T-helper 1 cell treated with Interleukin-12 subunit alpha and Interleukin-12 subunit beta and Interleukin-4 antibody, amounts not matched to agents 30 ng/mL and 1 ng/mL, for 36 hours (primary cell): ENCODE measurements around the gene ONECUT3. TPM values are rescaled to one million over a fixed set of nuclear protein-coding genes. Genes with fewer than 3 reads are reported as not detected.

Experiments used
- intact Hi-C: fragments of 100-400 bp; cut with micrococcal nuclease; formaldehyde crosslinking; loops from one replicate; pipeline ENCODE4 v1.15.1; 2024
- total RNA-seq: library from RNA; stranded (reverse); gene quantifications from 2 replicates; pipeline ENCODE4 v1.2.3, GENCODE V29; 2022

Gene ONECUT3
- total RNA-seq, 1 donor from 2014 or later, result not detected

- intact Hi-C loops, result loop anchor here (1.0 kb wide), 2 partner anchors 95 to 221 kb away; no protein-coding TSS in a partner anchor
Observed at GRCh38 chr19:1767464-1767933, 14.2 kb downstream of the ONECUT3 start.

DNA sequence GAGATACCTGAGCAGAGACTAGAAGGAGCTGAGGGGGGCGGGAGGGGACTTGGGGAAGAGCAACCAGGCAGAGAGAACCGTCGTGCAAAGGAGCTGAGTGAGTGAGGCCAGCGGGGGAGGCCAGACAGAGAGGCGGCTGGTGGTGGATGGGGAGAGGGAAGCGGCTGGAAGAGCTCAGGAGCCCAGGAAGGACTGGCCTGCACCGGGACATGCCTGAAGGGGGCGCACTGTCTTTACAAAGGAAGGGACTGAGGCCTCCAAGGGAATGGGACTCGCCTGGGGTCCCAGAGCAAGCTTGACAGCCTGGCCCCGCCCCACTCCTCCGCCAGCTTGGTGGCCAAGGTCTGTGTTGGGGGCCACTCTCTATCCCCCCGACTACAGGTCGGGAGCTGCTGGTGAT is 14.9 kb downstream of the ONECUT3 start:
- intact Hi-C loops, result no loop called here

GRCh38 chr19:1768918-1769644 is 15.8 kb downstream of the ONECUT3 start:
- intact Hi-C loops, result no loop called here

DNA sequence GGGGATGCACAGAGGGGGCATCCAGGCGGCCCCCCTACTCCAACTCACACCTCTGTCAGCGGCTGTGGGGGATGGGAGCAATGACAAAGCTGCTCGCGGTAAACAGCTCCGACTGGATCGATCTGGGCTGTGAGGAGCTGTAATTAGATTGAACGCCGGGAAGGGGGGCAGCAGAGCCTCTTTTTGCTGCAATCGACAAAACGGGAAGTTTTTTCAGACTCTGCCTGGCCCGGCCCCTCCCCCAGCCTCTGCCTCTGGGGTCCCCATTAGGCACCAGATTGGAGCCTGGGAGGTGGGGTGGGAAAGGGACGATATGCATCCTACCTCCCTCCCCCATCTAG is 16.3 kb downstream of the ONECUT3 start:
- intact Hi-C loops, result no loop called here

- intact Hi-C loops, result no loop called here
Observed at GRCh38 chr19:1770866-1771576, 17.7 kb downstream of the ONECUT3 start.

GRCh38 chr19:1773184-1773583 is 19.9 kb downstream of the ONECUT3 start:
- intact Hi-C loops, result no loop called here

DNA sequence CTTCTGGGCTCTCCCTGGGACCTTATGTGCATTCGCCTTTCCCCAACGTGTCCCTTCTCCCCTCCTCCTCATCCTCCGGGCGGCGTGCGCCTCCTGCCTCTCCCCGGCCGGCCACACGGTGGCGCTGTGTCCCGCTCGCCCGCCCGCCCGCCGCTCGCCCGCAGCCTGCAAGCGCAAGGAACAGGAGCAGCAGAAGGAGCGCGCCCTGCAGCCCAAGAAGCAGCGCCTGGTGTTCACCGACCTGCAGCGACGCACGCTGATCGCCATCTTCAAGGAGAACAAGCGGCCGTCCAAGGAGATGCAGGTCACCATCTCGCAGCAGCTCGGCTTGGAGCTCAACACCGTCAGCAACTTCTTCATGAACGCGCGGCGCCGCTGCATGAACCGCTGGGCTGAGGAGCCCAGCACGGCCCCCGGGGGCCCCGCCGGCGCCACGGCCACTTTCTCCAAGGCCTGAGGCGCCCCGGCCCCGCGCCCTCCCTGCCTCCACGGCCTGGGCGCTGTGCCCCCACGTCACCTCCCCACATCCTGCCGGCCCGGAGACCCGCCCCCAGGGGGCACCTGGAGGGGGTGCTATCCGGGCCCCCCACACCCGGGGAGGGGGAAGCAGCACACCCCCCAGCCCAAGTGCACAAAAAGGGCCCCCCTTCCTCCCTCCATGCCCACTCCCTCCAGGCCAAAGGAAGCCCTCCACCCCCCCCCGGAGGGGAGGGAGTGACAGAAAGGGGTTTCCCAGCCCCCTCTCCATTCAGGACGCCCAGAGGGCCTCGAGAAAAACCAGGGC is 21.9 kb downstream of the ONECUT3 start:
- intact Hi-C loops, result no loop called here

DNA sequence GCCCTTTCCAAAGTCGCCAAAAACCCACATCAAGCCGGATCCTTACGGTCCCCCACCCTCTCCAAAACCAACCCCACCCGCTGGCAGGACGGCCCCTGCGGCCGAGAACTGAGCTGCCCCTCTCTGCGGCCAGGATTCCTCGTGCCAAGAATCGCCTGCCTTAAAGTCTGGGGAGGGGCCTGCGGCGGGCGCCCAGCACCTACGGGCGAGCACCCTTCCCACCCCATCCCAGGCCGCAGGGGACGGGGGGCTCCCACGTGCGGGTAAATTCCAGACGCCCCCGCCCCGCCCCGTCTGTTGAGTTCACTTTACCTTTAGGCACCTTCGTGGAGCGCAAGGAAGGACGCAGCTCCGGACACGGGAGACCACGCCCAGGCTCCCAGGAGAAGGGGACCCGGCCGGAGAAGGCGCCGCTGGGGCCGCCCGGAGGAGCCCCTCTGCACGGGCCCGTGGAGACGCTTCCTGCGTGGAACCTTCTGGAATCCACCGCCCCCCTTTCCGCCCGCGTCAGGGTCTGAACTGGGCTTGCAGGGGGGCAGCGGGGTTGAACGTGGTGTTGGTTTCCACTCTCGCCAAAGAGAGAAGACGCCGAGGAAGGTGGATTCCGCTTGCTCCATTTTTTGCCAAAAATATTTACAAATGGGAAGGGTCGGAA is 22.8 kb downstream of the ONECUT3 start:
- intact Hi-C loops, result no loop called here

- intact Hi-C loops, result no loop called here
Observed at GRCh38 chr19:1776606-1777147, 23.4 kb downstream of the ONECUT3 start.

DNA sequence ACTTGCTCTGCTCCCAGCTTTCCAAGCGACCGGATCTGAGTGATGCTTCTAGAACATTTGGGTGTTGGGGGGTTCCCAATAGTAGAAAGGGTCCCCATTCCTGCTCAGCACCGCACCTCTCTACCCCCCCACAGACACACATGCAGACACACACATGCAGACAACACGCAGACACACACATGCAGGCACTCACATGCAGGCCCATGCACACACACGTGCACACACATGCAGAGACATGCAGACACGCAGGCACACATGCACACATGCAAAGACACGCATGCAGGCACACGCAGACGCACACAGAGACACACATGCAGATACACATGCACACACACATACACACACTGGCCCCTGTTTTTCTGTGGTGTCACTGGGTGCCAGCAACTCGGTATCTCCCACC is 23.8 kb downstream of the ONECUT3 start:
- intact Hi-C loops, result no loop called here

DNA sequence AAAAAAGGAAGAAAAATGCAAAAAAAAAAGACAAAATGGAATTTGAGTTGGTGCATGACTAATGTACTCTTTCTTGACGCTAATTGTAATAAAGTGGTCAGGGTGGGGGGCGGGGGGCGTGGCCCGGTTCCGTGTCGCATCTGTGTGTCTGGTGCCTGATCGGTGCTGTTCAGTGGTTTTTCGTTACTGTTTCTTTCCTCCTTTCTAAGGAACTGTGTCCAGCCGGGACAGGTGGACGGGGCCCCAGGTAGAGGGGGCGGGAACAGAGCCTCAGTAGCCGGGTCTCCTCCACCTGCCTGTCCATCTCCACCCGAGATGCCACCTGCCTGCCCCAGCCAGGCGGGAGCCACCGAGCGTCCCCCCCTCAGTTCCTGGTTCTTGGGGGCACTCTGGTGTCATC is 26.3 kb downstream of the ONECUT3 start:
- intact Hi-C loops, result no loop called here

- intact Hi-C loops, result no loop called here
Observed at GRCh38 chr19:1780272-1780958, 27.1 kb downstream of the ONECUT3 start.

- intact Hi-C loops, result no loop called here
Observed at GRCh38 chr19:1782521-1782920, 29.2 kb downstream of the ONECUT3 start.

GRCh38 chr19:1783354-1783753 is 30.0 kb downstream of the ONECUT3 start:
- intact Hi-C loops, result no loop called here

- intact Hi-C loops, result no loop called here
Observed at GRCh38 chr19:1783874-1784273, 30.6 kb downstream of the ONECUT3 start.

DNA sequence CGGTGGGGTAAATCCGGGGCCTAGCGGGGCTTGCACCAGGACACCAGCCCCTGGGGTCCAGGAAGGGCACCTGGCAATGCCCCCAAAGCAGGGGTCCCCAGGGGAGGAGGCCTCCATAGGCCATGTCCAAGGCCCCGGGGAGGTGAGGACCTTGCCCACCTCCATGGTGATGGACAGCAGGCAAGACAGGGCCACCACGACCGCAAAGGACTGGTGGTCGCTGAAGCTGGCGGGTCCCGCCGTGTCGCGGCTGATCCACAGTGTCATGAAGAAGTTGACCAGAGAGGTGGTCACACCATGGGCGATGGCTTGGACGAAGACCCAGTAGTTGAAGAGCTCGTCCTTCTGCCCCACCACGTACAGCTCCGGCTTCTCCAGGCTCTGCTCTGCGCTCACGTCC is 32.0 kb downstream of the ONECUT3 start:
- intact Hi-C loops, result loop anchor here (5.0 kb wide), 1 partner anchor 42 kb away; no protein-coding TSS in a partner anchor

DNA sequence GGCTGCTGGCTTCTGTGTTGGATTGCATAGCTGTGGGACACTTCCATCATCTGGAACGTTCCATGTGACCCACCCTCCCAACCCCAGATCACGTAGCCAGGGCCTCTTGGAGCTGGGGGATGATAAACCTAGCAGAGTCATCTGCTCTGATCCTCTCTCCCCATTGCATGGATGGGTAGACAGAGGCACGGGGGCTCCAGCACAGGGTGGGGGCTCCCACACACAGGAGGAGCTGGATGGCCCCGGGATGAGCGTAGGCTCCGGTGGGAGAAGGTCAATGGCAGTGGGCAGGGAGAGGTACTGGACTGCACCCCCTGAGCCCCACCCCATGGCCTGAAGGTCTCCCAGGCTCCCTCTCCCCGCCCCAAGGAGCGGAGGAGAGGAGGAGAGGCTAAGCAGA is 33.4 kb downstream of the ONECUT3 start:
- intact Hi-C loops, result loop anchor here (5.0 kb wide), 1 partner anchor 41 kb away; no protein-coding TSS in a partner anchor

DNA sequence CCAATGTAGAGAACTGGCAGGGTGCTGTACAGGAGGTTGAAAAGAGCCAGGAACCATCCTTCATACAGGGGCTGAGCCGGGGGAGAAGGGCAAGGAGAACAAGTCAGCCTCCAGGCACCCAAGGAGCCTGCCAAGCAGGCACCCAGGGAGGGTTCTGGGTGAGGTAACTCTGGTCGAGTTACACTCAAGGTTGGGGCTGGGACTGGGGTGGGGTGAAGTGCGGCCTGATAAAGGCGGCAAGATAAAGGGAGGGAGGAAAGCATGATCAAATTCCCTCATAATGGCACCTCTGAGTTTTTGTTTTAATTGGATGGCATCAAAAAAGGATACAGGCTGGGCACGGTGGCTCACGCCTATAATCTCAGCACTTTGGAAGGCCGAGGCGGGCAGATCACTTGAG is 33.8 kb downstream of the ONECUT3 start:
- intact Hi-C loops, result loop anchor here (5.0 kb wide), 1 partner anchor 40 kb away; no protein-coding TSS in a partner anchor

- intact Hi-C loops, result loop anchor here (2.0 to 5.0 kb wide), 2 partner anchors 23 to 38 kb away; partner anchors contain the start of gene ATP8B3
Observed at GRCh38 chr19:1789261-1790041, 36.1 kb downstream of the ONECUT3 start.
